Gastroesophageal sphincter (tissue), 4 donors: ENCODE data around the gene ING5. TPM values are rescaled to one million over a fixed set of nuclear protein-coding genes. Genes with fewer than 3 reads are reported as not detected.

Experiments
- ATAC-seq: fragments of 150-250 bp; one replicate; pipeline ENCODE4 v1.9.1; 2016; ENCODE audit warnings: mild to moderate bottlenecking, moderate library complexity
- H3K27ac ChIP-seq, 4 donors: fragments of 200-600 bp; sonication (generic) in 3 of 4; 1 replicate in 3 of 4; 2 replicates in 1 of 4; pipeline ENCODE4 v1.5.1; 2016 to 2019
- H3K27me3 ChIP-seq: fragments of 200-600 bp; sonication (generic); one replicate; pipeline ENCODE4 v1.5.1; 2019
- H3K36me3 ChIP-seq, 2 donors: fragments of 200-600 bp; sonication (generic); one replicate each; pipeline ENCODE4 v1.5.1; 2019; ENCODE audit warnings: control low read depth in 1 of 2
- H3K4me1 ChIP-seq, 3 donors: fragments of 200-600 bp; sonication (generic); 1 replicate in 2 of 3; 2 replicates in 1 of 3; pipeline ENCODE4 v1.5.1; 2016 to 2019; ENCODE audit warnings: control low read depth in 2 of 3
- H3K4me3 ChIP-seq, 2 donors: fragments of 200-600 bp; sonication (generic); one replicate each; pipeline ENCODE4 v1.5.1; 2019; ENCODE audit warnings: mild to moderate bottlenecking in 1 of 2, moderate library complexity in 1 of 2
- H3K9me3 ChIP-seq, 3 donors: fragments of 200-600 bp; sonication (generic); one replicate each; pipeline ENCODE4 v1.5.1; 2017 to 2019; ENCODE audit warnings: control low read depth in 2 of 3
- CTCF ChIP-seq, 4 experiments: fragments of 200-600 bp in 2 of 4; fragments of 450-650 bp in 2 of 4; sonication (generic) in 1 of 4; IDR thresholded peaks; one replicate each; pipeline ENCODE4 v1.5.1; 2017 to 2019; ENCODE audit warnings: antibody characterized with exemption in 4 of 4, mild to moderate bottlenecking in 2 of 4, moderate library complexity in 2 of 4
- EP300 ChIP-seq: sonication (generic); formaldehyde crosslinking; IDR thresholded peaks from one replicate; pipeline ENCODE4 v1.6.1; 2017; ENCODE audit warnings: antibody characterized with exemption, mild to moderate bottlenecking
- POLR2A ChIP-seq, 2 donors: fragments of 450-650 bp; IDR thresholded peaks; one replicate each; pipeline ENCODE4 v1.6.1; 2017; ENCODE audit warnings: antibody characterized with exemption in 2 of 2, mild to moderate bottlenecking in 2 of 2, moderate library complexity in 1 of 2
- POLR2AphosphoS5 ChIP-seq: sonication (generic); formaldehyde crosslinking; IDR thresholded peaks from one replicate; pipeline ENCODE4 v1.6.1; 2017; ENCODE audit warnings: antibody characterized with exemption
- WGBS, 2 donors: methylation state at CpG; one replicate each; pipeline ENCODE4 v1.1.5; 2018; ENCODE audit warnings: low coverage in 1 of 2; 5-methylcytosine and 5-hydroxymethylcytosine counted together
- total RNA-seq, 4 donors: library from RNA; depleted of rRNA; stranded (reverse); fragments of >200 nt; gene quantifications; one replicate each; pipeline ENCODE4 v1.1.0, GENCODE V29; 2016

Gene ING5
- total RNA-seq, 4 donors from 2014 or later, result 18.0 to 46.7 (median 35.5) TPM

- Histone ChIP-seq H3K4me3 (no peak overlapping the region), H3K4me1 (no peaks in the 10 kb centered on the region), H3K27ac (no peak overlapping the region), H3K36me3 (peaks cover 0 to 64% of the 10 kb centered on the region in 2 donors), H3K27me3 (no peaks in the 10 kb centered on the region), H3K9me3 (no peaks in the 10 kb centered on the region)
- ATAC-seq, result no peak
- no peak for TF ChIP-seq CTCF (IDR thresholded peaks at IDR 0.05)
- no peak for TF ChIP-seq EP300
- 75% methylated on average over 4 of the region's 27 CpGs; no CpG with 5 or more reads in 1 of the 2 donors for WGBS, 2 donors
Measured at GRCh38 chr2:241764275-241765241, 62.7 kb downstream of the ING5 start.

- Histone ChIP-seq H3K27me3 (peaks cover 24% of the 10 kb centered on the region), H3K9me3 (no peaks in the 10 kb centered on the region), H3K4me3 (no peak overlapping the region), H3K4me1 (peaks cover 0 to 20% (median 7%) of the 10 kb centered on the region in 3 donors), H3K27ac (no peak overlapping the region), H3K36me3 (peaks cover 0 to 39% of the 10 kb centered on the region in 2 donors)
- WGBS, 2 donors, result 91% methylated on average over 9 of the region's 37 CpGs; no CpG with 5 or more reads in 1 of the 2 donors
- ATAC-seq, result no peak
- no peak for TF ChIP-seq CTCF (IDR thresholded peaks at IDR 0.05)
- TF ChIP-seq POLR2A (IDR thresholded peaks at IDR 0.05), result no peak
- TF ChIP-seq EP300, result no peak
- no peak for TF ChIP-seq POLR2AphosphoS5
Measured at GRCh38 chr2:241767464-241768250, 65.8 kb downstream of the ING5 start.

- no peak for TF ChIP-seq POLR2AphosphoS5
- ATAC-seq, result no peak
- peaks cover 0 to 20% (median 7%) of the 10 kb centered on the region in 3 donors for H3K4me1 ChIP-seq
- H3K27me3 ChIP-seq, result peaks cover 30% of the 10 kb centered on the region
- no peaks in the 10 kb centered on the region for H3K9me3 ChIP-seq
- H3K4me3 ChIP-seq, result no peak overlapping the region
- no peak overlapping the region for H3K27ac ChIP-seq
- WGBS, 2 donors, result no CpG with 5 or more reads among the region's 29 CpGs
- H3K36me3 ChIP-seq, result peaks cover 0 to 33% of the 10 kb centered on the region in 2 donors
Measured at GRCh38 chr2:241768251-241768711, 66.4 kb downstream of the ING5 start.

GRCh38 chr2:241768850-241769249 lies 67.0 kb downstream of the ING5 start:
- H3K27me3 ChIP-seq, result peaks cover 36% of the 10 kb centered on the region
- no peak for TF ChIP-seq POLR2A (IDR thresholded peaks at IDR 0.05)
- ATAC-seq, result no peak
- no peak overlapping the region for H3K27ac ChIP-seq
- H3K9me3 ChIP-seq, result no peaks in the 10 kb centered on the region
- no peak overlapping the region for H3K4me3 ChIP-seq
- H3K4me1 ChIP-seq, result peaks cover 0 to 20% (median 7%) of the 10 kb centered on the region in 3 donors
- H3K36me3 ChIP-seq, result peaks cover 0 to 27% of the 10 kb centered on the region in 2 donors
- 81% methylated on average over 6 of the region's 11 CpGs; no CpG with 5 or more reads in 1 of the 2 donors for WGBS, 2 donors

- WGBS, 2 donors, result 100% methylated on average over 2 of the region's 13 CpGs; no CpG with 5 or more reads in 1 of the 2 donors
- TF ChIP-seq CTCF (IDR thresholded peaks at IDR 0.05), result no peak
- TF ChIP-seq EP300, result no peak
- no peak for TF ChIP-seq POLR2AphosphoS5
Measured at GRCh38 chr2:241769819-241770184, 68.0 kb downstream of the ING5 start.

More at GRCh38 chr2:241769819-241770184, 68.0 kb downstream of the ING5 start:
- H3K4me3 ChIP-seq, result no peak overlapping the region
- no peaks in the 10 kb centered on the region for H3K9me3 ChIP-seq
- no peak for ATAC-seq
- peaks cover 46% of the 10 kb centered on the region for H3K27me3 ChIP-seq
- peaks cover 0 to 18% of the 10 kb centered on the region in 2 donors for H3K36me3 ChIP-seq
- H3K4me1 ChIP-seq, result peaks cover 0 to 20% (median 7%) of the 10 kb centered on the region in 3 donors
- no peak overlapping the region for H3K27ac ChIP-seq
